SU-DHL-6 (cell line): ENCODE measurements around the gene STAM.

Experiments
- H2AFZ ChIP-seq: fragments of 200-600 bp; sonication (generic); 2 replicates; pipeline ENCODE4 v1.6.1; 2014; ENCODE audit warnings: low read depth, mild to moderate bottlenecking, moderate library complexity, mixed read lengths, antibody characterized with exemption, low read length; ENCODE audit not compliant: severe bottlenecking
- H3F3A ChIP-seq: fragments of 200-600 bp; shearing (Covaris generic); 2 replicates; pipeline ENCODE4 v1.6.0; 2016; ENCODE audit warnings: antibody characterized with exemption, mild to moderate bottlenecking; ENCODE audit not compliant: insufficient read depth
- H3K27ac ChIP-seq: fragments of 200-600 bp; sonication (generic); 2 replicates; pipeline ENCODE4 v1.5.1; 2016; ENCODE audit warnings: low read depth, mild to moderate bottlenecking, low read length, moderate library complexity, mixed read lengths
- H3K27me3 ChIP-seq: fragments of 200-600 bp; sonication (generic), shearing (Covaris generic); 2 replicates; pipeline ENCODE4 v1.6.0; 2014; ENCODE audit warnings: mild to moderate bottlenecking, low read length
- H3K36me3 ChIP-seq: fragments of 200-600 bp; sonication (generic); 2 replicates; pipeline ENCODE4 v1.6.1; 2014; ENCODE audit warnings: mild to moderate bottlenecking, low read length, mixed read lengths
- H3K4me2 ChIP-seq: fragments of 300-600, 200-600 bp; shearing (Covaris generic), sonication (generic); 2 replicates; pipeline ENCODE4 v1.6.0; 2014; ENCODE audit warnings: low read length, low read depth, mild to moderate bottlenecking; ENCODE audit not compliant: poor library complexity, severe bottlenecking
- H3K4me3 ChIP-seq: fragments of 200-600 bp; sonication (generic); 2 replicates; pipeline ENCODE4 v1.5.1; 2014; ENCODE audit warnings: antibody characterized with exemption, low read length, mild to moderate bottlenecking, mixed read lengths; ENCODE audit not compliant: insufficient read depth, poor library complexity, severe bottlenecking
- H3K79me2 ChIP-seq: fragments of 200-600 bp; sonication (generic); 2 replicates; pipeline ENCODE4 v1.6.1; 2014; ENCODE audit warnings: mild to moderate bottlenecking, low read length, moderate library complexity; ENCODE audit not compliant: insufficient read depth
- H3K9ac ChIP-seq: fragments of 200-600 bp; sonication (generic); 2 replicates; pipeline ENCODE4 v1.7.0; 2014; ENCODE audit warnings: mild to moderate bottlenecking, low read length
- H3K9me2 ChIP-seq: fragments of 200-600 bp; sonication (generic); replicated peaks from 2 replicates; pipeline ENCODE4 v1.6.1; 2014; ENCODE audit warnings: low read length; ENCODE audit not compliant: insufficient read depth
- H3K9me3 ChIP-seq: fragments of 200-600 bp; sonication (generic); 2 replicates; pipeline ENCODE4 v1.6.1; 2014; ENCODE audit warnings: low read length, mixed read lengths; ENCODE audit not compliant: insufficient read depth
- H4K20me1 ChIP-seq: fragments of 200-600 bp; sonication (generic); 2 replicates; pipeline ENCODE4 v1.6.1; 2014; ENCODE audit warnings: low read depth, mild to moderate bottlenecking, antibody characterized with exemption, low read length, moderate library complexity, mixed read lengths
- CTCF ChIP-seq: fragments of 200-600 bp; sonication (generic); IDR thresholded peaks from one replicate; pipeline ENCODE4 v1.5.1; 2017; ENCODE audit warnings: antibody characterized with exemption, mild to moderate bottlenecking, low read length, moderate library complexity; ENCODE audit not compliant: insufficient read depth, poor library complexity, severe bottlenecking
- EZH2phosphoT487 ChIP-seq: fragments of 200-600 bp; sonication (generic), shearing (Covaris generic); conservative IDR thresholded peaks from 2 replicates; pipeline ENCODE4 v1.6.1; 2018; ENCODE audit warnings: mild to moderate bottlenecking, antibody characterized with exemption, low read length, moderate library complexity, mixed read lengths

The STAM gene

GRCh38 chr10:17633353-17633752, 10.6 kb upstream of the STAM start:
- no peak overlapping the region for H2AFZ ChIP-seq
- TF ChIP-seq EZH2phosphoT487 = no peak
- no peak for TF ChIP-seq CTCF
- H3K9me2 ChIP-seq = no peaks in the 10 kb centered on the region
- no peaks in the 10 kb centered on the region for H3K36me3 ChIP-seq
- no peaks in the 10 kb centered on the region for H3K79me2 ChIP-seq
- no peak overlapping the region for H3K4me3 ChIP-seq
- H3K9me3 ChIP-seq = no peaks in the 10 kb centered on the region
- H3F3A ChIP-seq = no peaks in the 10 kb centered on the region
- H3K27me3 ChIP-seq = no peaks in the 10 kb centered on the region
- H4K20me1 ChIP-seq = no peaks in the 10 kb centered on the region
- H3K27ac ChIP-seq = no peak overlapping the region
- H3K9ac ChIP-seq = no peak overlapping the region
- H3K4me2 ChIP-seq = no peak overlapping the region

- Histone ChIP-seq H3F3A (no peaks in the 10 kb centered on the region), H2AFZ (no peak overlapping the region), H3K27me3 (no peaks in the 10 kb centered on the region), H3K9me3 (no peaks in the 10 kb centered on the region), H3K27ac (no peak overlapping the region), H3K9ac (no peak overlapping the region), H3K4me3 (no peak overlapping the region), H3K9me2 (no peaks in the 10 kb centered on the region), H3K79me2 (peaks cover 11% of the 10 kb centered on the region), H4K20me1 (no peaks in the 10 kb centered on the region), H3K36me3 (no peaks in the 10 kb centered on the region), H3K4me2 (no peak overlapping the region)
- no peak for TF ChIP-seq CTCF
- no peak for TF ChIP-seq EZH2phosphoT487
Measured at GRCh38 chr10:17637869-17638268, 6.1 kb upstream of the STAM start.

- Histone ChIP-seq H4K20me1 (no peaks in the 10 kb centered on the region), H3K4me2 (no peak overlapping the region), H3K9me3 (no peaks in the 10 kb centered on the region), H3F3A (no peaks in the 10 kb centered on the region), H3K27me3 (no peaks in the 10 kb centered on the region), H2AFZ (no peak overlapping the region), H3K79me2 (peaks cover 32% of the 10 kb centered on the region), H3K36me3 (no peaks in the 10 kb centered on the region), H3K27ac (no peak overlapping the region), H3K4me3 (no peak overlapping the region), H3K9me2 (no peaks in the 10 kb centered on the region), H3K9ac (no peak overlapping the region)
- TF ChIP-seq CTCF = no peak
- TF ChIP-seq EZH2phosphoT487 = no peak
Measured at GRCh38 chr10:17640331-17640816, 3.6 kb upstream of the STAM start.
